ENCODE data around the gene COL21A1.

Gene COL21A1

GRCh38 chr6:56076033-56076432, 171.3 kb downstream of the COL21A1 start:
- no peak overlapping the region for H3K18ac ChIP-seq (ENCODE audit: low read length)
- no peak overlapping the region for H3K27ac ChIP-seq (replicated peaks; ENCODE audit: low read length)
- no peak overlapping the region for H2BK12ac ChIP-seq (ENCODE audit: low read length)
- no peak overlapping the region for H3K4ac ChIP-seq (ENCODE audit: low read length)
- H3K79me1 ChIP-seq (ENCODE audit: low read depth, low read length): no peaks in the 10 kb centered on the region
- DNase-seq (ENCODE audit: low spot score): no peak
- no peak overlapping the region for H3K4me2 ChIP-seq (ENCODE audit: insufficient read depth, low read length, poor library complexity, severe bottlenecking)
- H4K8ac ChIP-seq (ENCODE audit: low read depth, low read length): no peak overlapping the region
- H3K14ac ChIP-seq (ENCODE audit: low read length): no peak overlapping the region
- H4K91ac ChIP-seq (ENCODE audit: low read depth, low read length, poor library complexity): no peak overlapping the region
- no peak overlapping the region for H3K23ac ChIP-seq (ENCODE audit: low read depth, low read length, poor library complexity)
- H2BK15ac ChIP-seq (ENCODE audit: low read length): no peak overlapping the region
- H3K9ac ChIP-seq (ENCODE audit: low read depth, low read length, poor library complexity): no peak overlapping the region
- H2BK5ac ChIP-seq (ENCODE audit: low read length): no peak overlapping the region
- H3K9me3 ChIP-seq (replicated peaks in 1 of 2; ENCODE audit: control insufficient read depth in 2 of 2, insufficient read depth in 1 of 2, low read depth in 1 of 2, low read length in 2 of 2): peaks cover 0 to 5% of the 10 kb centered on the region in 2 donors
- no peaks in the 10 kb centered on the region for H3K27me3 ChIP-seq (ENCODE audit: control insufficient read depth in 3 of 3, insufficient read depth in 3 of 3, low read depth in 1 of 3, low read length in 3 of 3)
- no peak overlapping the region for H3K4me3 ChIP-seq (ENCODE audit: low read length in 2 of 2)
- H3K4me1 ChIP-seq (ENCODE audit: control insufficient read depth in 2 of 2, insufficient read depth in 1 of 2, low read depth in 1 of 2, low read length in 2 of 2): no peaks in the 10 kb centered on the region
- no peak overlapping the region for H2BK120ac ChIP-seq (ENCODE audit: low read depth, low read length)
- peak overlapping the region; percentile 56 for H2AFZ ChIP-seq (ENCODE audit: low read length)
- H3K36me3 ChIP-seq (replicated peaks in 1 of 2; ENCODE audit: control insufficient read depth in 2 of 2, insufficient read depth in 2 of 2, low read length in 2 of 2): no peaks in the 10 kb centered on the region
- H2AK5ac ChIP-seq (ENCODE audit: low read depth, low read length): no peak overlapping the region

GRCh38 chr6:56073761-56074160, 173.6 kb downstream of the COL21A1 start:
- Histone ChIP-seq H3K23ac (ENCODE audit: low read depth, low read length, poor library complexity) (no peak overlapping the region), H3K18ac (ENCODE audit: low read length) (no peak overlapping the region), H3K9me3 (replicated peaks in 1 of 2; ENCODE audit: control insufficient read depth in 2 of 2, insufficient read depth in 1 of 2, low read depth in 1 of 2, low read length in 2 of 2) (peaks cover 0 to 5% of the 10 kb centered on the region in 2 donors), H3K4ac (ENCODE audit: low read length) (no peak overlapping the region), H3K4me1 (ENCODE audit: control insufficient read depth in 2 of 2, insufficient read depth in 1 of 2, low read depth in 1 of 2, low read length in 2 of 2) (no peaks in the 10 kb centered on the region), H3K9ac (ENCODE audit: low read depth, low read length, poor library complexity) (no peak overlapping the region), H3K14ac (ENCODE audit: low read length) (no peak overlapping the region), H3K79me1 (ENCODE audit: low read depth, low read length) (no peaks in the 10 kb centered on the region), H3K4me2 (ENCODE audit: insufficient read depth, low read length, poor library complexity, severe bottlenecking) (no peak overlapping the region), H3K27ac (replicated peaks; ENCODE audit: low read length) (no peak overlapping the region), H3K4me3 (ENCODE audit: low read length in 2 of 2) (no peak overlapping the region), H4K91ac (ENCODE audit: low read depth, low read length, poor library complexity) (no peak overlapping the region), H2AFZ (ENCODE audit: low read length) (no peak overlapping the region), H2BK120ac (ENCODE audit: low read depth, low read length) (no peak overlapping the region), H3K27me3 (ENCODE audit: control insufficient read depth in 3 of 3, insufficient read depth in 3 of 3, low read depth in 1 of 3, low read length in 3 of 3) (no peaks in the 10 kb centered on the region), H2BK12ac (ENCODE audit: low read length) (no peak overlapping the region), H2BK15ac (ENCODE audit: low read length) (no peak overlapping the region), H3K36me3 (replicated peaks in 1 of 2; ENCODE audit: control insufficient read depth in 2 of 2, insufficient read depth in 2 of 2, low read length in 2 of 2) (no peaks in the 10 kb centered on the region), H2AK5ac (ENCODE audit: low read depth, low read length) (no peak overlapping the region), H4K8ac (ENCODE audit: low read depth, low read length) (no peak overlapping the region), H2BK5ac (ENCODE audit: low read length) (no peak overlapping the region)
- no peak for DNase-seq (ENCODE audit: low spot score)

GRCh38 chr6:56073315-56073714, 174.1 kb downstream of the COL21A1 start:
- H2AK5ac ChIP-seq (ENCODE audit: low read depth, low read length): no peak overlapping the region
- WGBS, 2 donors (ENCODE audit: extremely low coverage in 2 of 2, insufficient read length in 2 of 2, insufficient replicate concordance in 1 of 2): no CpG with 5 or more reads among the region's 1 CpG
- no peak for DNase-seq (ENCODE audit: low spot score)
- H3K9me3 ChIP-seq (replicated peaks in 1 of 2; ENCODE audit: control insufficient read depth in 2 of 2, insufficient read depth in 1 of 2, low read depth in 1 of 2, low read length in 2 of 2): peaks cover 0 to 5% of the 10 kb centered on the region in 2 donors
- H2BK120ac ChIP-seq (ENCODE audit: low read depth, low read length): no peak overlapping the region
- no peak overlapping the region for H2BK15ac ChIP-seq (ENCODE audit: low read length)
- no peak overlapping the region for H3K14ac ChIP-seq (ENCODE audit: low read length)
- H3K4ac ChIP-seq (ENCODE audit: low read length): no peak overlapping the region
- H3K27ac ChIP-seq (replicated peaks; ENCODE audit: low read length): no peak overlapping the region
- no peak overlapping the region for H3K23ac ChIP-seq (ENCODE audit: low read depth, low read length, poor library complexity)
- no peak overlapping the region for H4K8ac ChIP-seq (ENCODE audit: low read depth, low read length)
- no peak overlapping the region for H3K4me3 ChIP-seq (ENCODE audit: low read length in 2 of 2)
- no peaks in the 10 kb centered on the region for H3K36me3 ChIP-seq (replicated peaks in 1 of 2; ENCODE audit: control insufficient read depth in 2 of 2, insufficient read depth in 2 of 2, low read length in 2 of 2)
- H3K18ac ChIP-seq (ENCODE audit: low read length): no peak overlapping the region
- no peak overlapping the region for H2AFZ ChIP-seq (ENCODE audit: low read length)
- no peaks in the 10 kb centered on the region for H3K4me1 ChIP-seq (ENCODE audit: control insufficient read depth in 2 of 2, insufficient read depth in 1 of 2, low read depth in 1 of 2, low read length in 2 of 2)
- no peaks in the 10 kb centered on the region for H3K79me1 ChIP-seq (ENCODE audit: low read depth, low read length)
- no peak overlapping the region for H3K9ac ChIP-seq (ENCODE audit: low read depth, low read length, poor library complexity)
- H3K4me2 ChIP-seq (ENCODE audit: insufficient read depth, low read length, poor library complexity, severe bottlenecking): no peak overlapping the region
- no peak overlapping the region for H2BK5ac ChIP-seq (ENCODE audit: low read length)
- H4K91ac ChIP-seq (ENCODE audit: low read depth, low read length, poor library complexity): no peak overlapping the region
- no peak overlapping the region for H2BK12ac ChIP-seq (ENCODE audit: low read length)
- H3K27me3 ChIP-seq (ENCODE audit: control insufficient read depth in 3 of 3, insufficient read depth in 3 of 3, low read depth in 1 of 3, low read length in 3 of 3): no peaks in the 10 kb centered on the region

GRCh38 chr6:56072856-56073255, 174.5 kb downstream of the COL21A1 start:
- Histone ChIP-seq H3K18ac (ENCODE audit: low read length) (no peak overlapping the region), H3K4ac (ENCODE audit: low read length) (no peak overlapping the region), H3K9ac (ENCODE audit: low read depth, low read length, poor library complexity) (no peak overlapping the region), H2BK12ac (ENCODE audit: low read length) (no peak overlapping the region), H3K79me1 (ENCODE audit: low read depth, low read length) (no peaks in the 10 kb centered on the region), H3K4me2 (ENCODE audit: insufficient read depth, low read length, poor library complexity, severe bottlenecking) (no peak overlapping the region), H2BK5ac (ENCODE audit: low read length) (no peak overlapping the region), H4K91ac (ENCODE audit: low read depth, low read length, poor library complexity) (no peak overlapping the region), H2AK5ac (ENCODE audit: low read depth, low read length) (no peak overlapping the region), H4K8ac (ENCODE audit: low read depth, low read length) (no peak overlapping the region), H2BK120ac (ENCODE audit: low read depth, low read length) (no peak overlapping the region), H2BK15ac (ENCODE audit: low read length) (no peak overlapping the region), H3K9me3 (replicated peaks in 1 of 2; ENCODE audit: control insufficient read depth in 2 of 2, insufficient read depth in 1 of 2, low read depth in 1 of 2, low read length in 2 of 2) (peaks cover 0 to 5% of the 10 kb centered on the region in 2 donors), H3K4me1 (ENCODE audit: control insufficient read depth in 2 of 2, insufficient read depth in 1 of 2, low read depth in 1 of 2, low read length in 2 of 2) (no peaks in the 10 kb centered on the region), H3K23ac (ENCODE audit: low read depth, low read length, poor library complexity) (no peak overlapping the region), H3K27ac (replicated peaks; ENCODE audit: low read length) (no peak overlapping the region), H3K36me3 (replicated peaks in 1 of 2; ENCODE audit: control insufficient read depth in 2 of 2, insufficient read depth in 2 of 2, low read length in 2 of 2) (no peaks in the 10 kb centered on the region), H2AFZ (ENCODE audit: low read length) (no peak overlapping the region), H3K4me3 (ENCODE audit: low read length in 2 of 2) (no peak overlapping the region), H3K14ac (ENCODE audit: low read length) (no peak overlapping the region), H3K27me3 (ENCODE audit: control insufficient read depth in 3 of 3, insufficient read depth in 3 of 3, low read depth in 1 of 3, low read length in 3 of 3) (no peaks in the 10 kb centered on the region)
- no CpG with 5 or more reads among the region's 1 CpG for WGBS, 2 donors (ENCODE audit: extremely low coverage in 2 of 2, insufficient read length in 2 of 2, insufficient replicate concordance in 1 of 2)
- DNase-seq (ENCODE audit: low spot score): no peak
